ENCODE results near the gene IGF2R. TPM values are rescaled to one million over a fixed set of nuclear protein-coding genes. Genes with fewer than 3 reads are reported as not detected.

IGF2R gene
- total RNA-seq, 1 experiment from 2014 or later, result 92.2 TPM

- Histone ChIP-seq H3K4me3 (ENCODE audit: low read depth, low read length) (no peak overlapping the region), H3K27me3 (replicated peaks; ENCODE audit: control insufficient read depth, insufficient read depth, low read length) (no peaks in the 10 kb centered on the region), H3K36me3 (ENCODE audit: control insufficient read depth, insufficient read depth, low read length) (peaks cover 9% of the 10 kb centered on the region), H3K4me1 (no peaks in the 10 kb centered on the region), H3K9me3 (no peaks in the 10 kb centered on the region)
- no TSS peak for BruUV-seq (replicated peaks)
- CTCF ChIA-PET, result interaction anchor here (0.6 to 0.7 kb wide), 2 partner anchors 37 to 242 kb away, joined by 3 to 4 read pairs; no protein-coding TSS in a partner anchor
- TF ChIP-seq, protein P1, sequence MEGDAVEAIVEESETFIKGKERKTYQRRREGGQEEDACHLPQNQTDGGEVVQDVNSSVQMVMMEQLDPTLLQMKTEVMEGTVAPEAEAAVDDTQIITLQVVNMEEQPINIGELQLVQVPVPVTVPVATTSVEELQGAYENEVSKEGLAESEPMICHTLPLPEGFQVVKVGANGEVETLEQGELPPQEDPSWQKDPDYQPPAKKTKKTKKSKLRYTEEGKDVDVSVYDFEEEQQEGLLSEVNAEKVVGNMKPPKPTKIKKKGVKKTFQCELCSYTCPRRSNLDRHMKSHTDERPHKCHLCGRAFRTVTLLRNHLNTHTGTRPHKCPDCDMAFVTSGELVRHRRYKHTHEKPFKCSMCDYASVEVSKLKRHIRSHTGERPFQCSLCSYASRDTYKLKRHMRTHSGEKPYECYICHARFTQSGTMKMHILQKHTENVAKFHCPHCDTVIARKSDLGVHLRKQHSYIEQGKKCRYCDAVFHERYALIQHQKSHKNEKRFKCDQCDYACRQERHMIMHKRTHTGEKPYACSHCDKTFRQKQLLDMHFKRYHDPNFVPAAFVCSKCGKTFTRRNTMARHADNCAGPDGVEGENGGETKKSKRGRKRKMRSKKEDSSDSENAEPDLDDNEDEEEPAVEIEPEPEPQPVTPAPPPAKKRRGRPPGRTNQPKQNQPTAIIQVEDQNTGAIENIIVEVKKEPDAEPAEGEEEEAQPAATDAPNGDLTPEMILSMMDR (IDR thresholded peaks at IDR 0.05; ENCODE audit: insufficient read depth in 1 of 2, low read depth in 1 of 2, low read length in 1 of 2, severe bottlenecking in 1 of 2, unreplicated experiment in 1 of 2), result no peak
- peak; percentile 24 to 50 for DNase-seq
- POLR2A ChIA-PET, result interaction anchor here (0.7 kb wide), 1 partner anchor 1174 kb away, joined by 4 read pairs; no protein-coding TSS in a partner anchor
- H3K4me3 Mint-ChIP-seq (ENCODE audit: unreplicated experiment), result no peak overlapping the region
- H3K4me1 Mint-ChIP-seq (ENCODE audit: low read depth, unreplicated experiment), result no peaks in the 10 kb centered on the region
- no peak overlapping the region for H3K27ac Mint-ChIP-seq (ENCODE audit: unreplicated experiment)
- H3K36me3 Mint-ChIP-seq (ENCODE audit: insufficient read depth, unreplicated experiment), result peaks cover 91% of the 10 kb centered on the region
- peaks cover 9% of the 10 kb centered on the region for H3K9me3 Mint-ChIP-seq (ENCODE audit: unreplicated experiment)
- H3K27me3 Mint-ChIP-seq (ENCODE audit: insufficient read depth, unreplicated experiment), result no peaks in the 10 kb centered on the region
- intact Hi-C loops (cut with micrococcal nuclease; ENCODE audit: unreplicated experiment), result no loop called here
Observed at GRCh38 chr6:160081398-160081797, 112.5 kb downstream of the IGF2R start.

- DNase-seq, result no peak
- Mint-ChIP-seq H3K27ac (ENCODE audit: unreplicated experiment) (no peak overlapping the region), H3K4me3 (ENCODE audit: unreplicated experiment) (no peak overlapping the region), H3K36me3 (ENCODE audit: insufficient read depth, unreplicated experiment) (peaks cover 90% of the 10 kb centered on the region), H3K4me1 (ENCODE audit: low read depth, unreplicated experiment) (no peaks in the 10 kb centered on the region), H3K27me3 (ENCODE audit: insufficient read depth, unreplicated experiment) (no peaks in the 10 kb centered on the region), H3K9me3 (ENCODE audit: unreplicated experiment) (peaks cover 9% of the 10 kb centered on the region)
- ChIA-PET POLR2A (no interaction called here), CTCF (no interaction called here)
- Histone ChIP-seq H3K4me1 (no peaks in the 10 kb centered on the region), H3K27me3 (replicated peaks; ENCODE audit: control insufficient read depth, insufficient read depth, low read length) (no peaks in the 10 kb centered on the region), H3K9me3 (no peaks in the 10 kb centered on the region), H3K36me3 (ENCODE audit: control insufficient read depth, insufficient read depth, low read length) (peaks cover 11% of the 10 kb centered on the region), H3K4me3 (ENCODE audit: low read depth, low read length) (no peak overlapping the region)
- TF ChIP-seq, protein P1 (IDR thresholded peaks at IDR 0.05; ENCODE audit: insufficient read depth in 1 of 2, low read depth in 1 of 2, low read length in 1 of 2, severe bottlenecking in 1 of 2, unreplicated experiment in 1 of 2), result no peak
- intact Hi-C loops (cut with micrococcal nuclease; ENCODE audit: unreplicated experiment), result no loop called here
- BruUV-seq (replicated peaks), result no TSS peak
Observed at GRCh38 chr6:160082627-160083026, 113.7 kb downstream of the IGF2R start.

GRCh38 chr6:160084198-160084776 is 115.4 kb downstream of the IGF2R start:
- H3K4me1 Mint-ChIP-seq (ENCODE audit: low read depth, unreplicated experiment), result no peaks in the 10 kb centered on the region
- CTCF ChIA-PET, result no interaction called here
- BruUV-seq (replicated peaks), result no TSS peak

More at GRCh38 chr6:160084198-160084776, 115.4 kb downstream of the IGF2R start:
- Histone ChIP-seq H3K36me3 (ENCODE audit: control insufficient read depth, insufficient read depth, low read length) (peaks cover 8% of the 10 kb centered on the region), H3K27me3 (replicated peaks; ENCODE audit: control insufficient read depth, insufficient read depth, low read length) (no peaks in the 10 kb centered on the region), H3K9me3 (no peaks in the 10 kb centered on the region), H3K4me3 (ENCODE audit: low read depth, low read length) (no peak overlapping the region), H3K4me1 (no peaks in the 10 kb centered on the region)
- Mint-ChIP-seq H3K9me3 (ENCODE audit: unreplicated experiment) (peaks cover 9% of the 10 kb centered on the region), H3K4me3 (ENCODE audit: unreplicated experiment) (no peak overlapping the region), H3K36me3 (ENCODE audit: insufficient read depth, unreplicated experiment) (peaks cover 77% of the 10 kb centered on the region), H3K27me3 (ENCODE audit: insufficient read depth, unreplicated experiment) (no peaks in the 10 kb centered on the region), H3K27ac (ENCODE audit: unreplicated experiment) (no peak overlapping the region)
- DNase-seq, result no peak
- TF ChIP-seq, protein P1 (IDR thresholded peaks at IDR 0.05; ENCODE audit: insufficient read depth in 1 of 2, low read depth in 1 of 2, low read length in 1 of 2, severe bottlenecking in 1 of 2, unreplicated experiment in 1 of 2), result no peak
- intact Hi-C loops (cut with micrococcal nuclease; ENCODE audit: unreplicated experiment), result no loop called here
- POLR2A ChIA-PET, result no interaction called here
